HL-60/S4 treated with retinoic acid at 250 ng/mL for 4 days and 3 days (cell line): ENCODE results near the gene RAB7A.

Experiments
- in situ Hi-C: fragments of 300-500 bp; cut with MboI; formaldehyde crosslinking; loops from 2 replicates; pipeline ENCODE4 v1.7.0; 2022; ENCODE audit warnings: low sequenced_read_pairs

The RAB7A gene

DNA sequence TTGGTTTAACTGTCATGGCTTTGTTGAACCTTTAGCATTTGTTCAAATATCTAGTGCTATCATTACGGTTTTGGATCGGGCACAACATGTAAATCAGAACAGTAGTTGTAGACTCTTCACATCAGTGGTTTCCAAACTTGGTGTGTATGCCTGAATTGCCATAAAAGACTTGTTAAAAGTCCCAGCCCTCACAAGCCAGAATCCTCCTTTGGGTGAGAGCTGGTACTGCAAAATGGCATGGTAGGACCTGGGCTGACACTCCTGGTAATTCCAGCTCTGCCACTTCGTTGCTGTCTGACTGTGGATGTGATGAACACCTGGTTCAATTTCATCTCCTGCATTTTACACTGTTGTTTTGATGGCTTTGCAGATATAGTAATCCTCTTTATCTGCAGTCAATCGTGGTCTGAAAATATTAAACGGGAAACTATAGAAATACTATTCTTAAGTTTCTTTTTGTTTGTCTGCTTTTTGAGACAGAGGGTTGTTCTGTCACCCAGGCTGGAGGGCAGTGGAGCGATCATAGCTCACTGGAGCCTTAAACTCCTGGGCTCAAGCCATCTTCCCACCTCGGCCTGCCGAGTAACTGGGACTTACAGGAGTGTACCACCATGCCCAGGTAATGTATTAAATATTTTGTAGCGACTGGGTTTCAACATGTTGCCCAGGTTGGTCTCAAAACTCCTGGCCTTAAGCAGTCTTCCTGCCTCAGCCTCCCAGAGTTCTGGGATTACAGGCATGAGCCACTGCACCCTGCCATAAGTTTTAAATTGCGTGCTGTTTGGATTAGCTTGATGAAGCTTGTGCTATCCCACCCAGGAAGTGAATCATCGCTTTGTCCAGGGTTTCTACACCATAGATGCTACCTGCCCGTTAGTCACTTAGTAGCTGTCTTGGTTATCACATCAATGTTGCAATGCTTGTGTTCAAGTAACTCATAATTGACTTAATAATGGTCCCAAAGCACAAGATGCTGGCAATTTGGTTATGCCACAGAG, 61.6 kb downstream of the RAB7A start:
- in situ Hi-C loops, result no loop called here

DNA sequence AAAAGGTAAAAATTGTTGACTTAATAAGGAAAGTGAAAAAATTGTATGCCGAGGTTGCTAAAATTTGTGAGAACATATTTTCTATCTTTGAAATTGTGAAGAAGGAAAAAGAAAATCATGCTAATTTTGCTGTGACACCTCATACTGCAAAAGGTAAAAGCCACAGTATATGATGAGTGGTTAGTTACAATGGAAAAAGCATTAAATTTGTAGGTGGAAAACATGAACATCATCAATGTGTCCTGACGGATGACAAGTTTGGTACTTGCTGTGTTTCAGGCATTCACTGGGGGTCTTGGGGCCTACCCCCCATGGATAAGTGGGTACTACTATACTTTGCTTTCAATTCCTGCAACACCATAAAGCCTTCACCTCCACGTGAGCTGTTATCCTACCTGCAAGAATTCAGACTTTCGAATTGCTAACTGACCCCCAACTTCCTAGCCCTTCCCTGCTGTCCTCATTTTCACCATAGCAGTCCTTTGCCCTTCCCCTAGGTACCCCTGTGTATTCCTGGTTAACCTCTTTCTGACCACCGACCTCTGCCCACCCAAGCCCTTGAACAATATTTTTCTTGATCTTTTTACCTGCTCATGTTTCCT, 62.4 kb downstream of the RAB7A start:
- in situ Hi-C loops, result no loop called here

DNA sequence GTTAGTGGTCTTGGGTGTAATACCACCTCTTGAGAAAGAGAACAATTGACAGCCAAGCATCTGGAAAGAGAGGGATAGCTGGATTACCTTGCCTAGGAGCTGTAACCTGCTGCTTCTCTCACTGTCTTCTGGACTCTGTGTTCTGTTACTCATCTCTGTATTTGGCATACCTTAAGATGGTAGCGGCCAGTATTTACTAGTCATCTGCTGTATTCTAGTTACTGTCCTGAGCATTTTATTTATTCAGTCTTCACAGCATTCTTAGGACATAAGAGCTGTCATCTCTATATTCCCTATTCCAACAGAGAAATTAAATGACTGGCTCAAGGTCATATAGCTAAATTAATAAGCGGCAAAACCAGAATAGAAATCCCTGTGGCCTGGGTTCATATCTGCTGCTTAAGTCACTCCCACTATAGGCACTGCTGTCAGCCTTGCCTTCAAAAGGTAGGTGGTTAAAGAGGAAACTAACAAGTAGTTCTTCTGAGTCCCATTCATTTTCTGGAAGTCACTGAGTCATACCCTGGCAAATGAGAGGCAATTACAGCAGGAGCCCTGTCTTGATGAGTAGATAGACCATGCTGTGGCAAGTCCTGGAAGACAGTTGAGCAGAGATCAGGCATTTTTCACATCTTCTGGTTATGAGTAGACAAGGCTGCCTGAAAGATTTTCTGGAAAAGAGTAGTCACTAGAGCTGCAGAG, 68.2 kb downstream of the RAB7A start:
- in situ Hi-C loops, result no loop called here

DNA sequence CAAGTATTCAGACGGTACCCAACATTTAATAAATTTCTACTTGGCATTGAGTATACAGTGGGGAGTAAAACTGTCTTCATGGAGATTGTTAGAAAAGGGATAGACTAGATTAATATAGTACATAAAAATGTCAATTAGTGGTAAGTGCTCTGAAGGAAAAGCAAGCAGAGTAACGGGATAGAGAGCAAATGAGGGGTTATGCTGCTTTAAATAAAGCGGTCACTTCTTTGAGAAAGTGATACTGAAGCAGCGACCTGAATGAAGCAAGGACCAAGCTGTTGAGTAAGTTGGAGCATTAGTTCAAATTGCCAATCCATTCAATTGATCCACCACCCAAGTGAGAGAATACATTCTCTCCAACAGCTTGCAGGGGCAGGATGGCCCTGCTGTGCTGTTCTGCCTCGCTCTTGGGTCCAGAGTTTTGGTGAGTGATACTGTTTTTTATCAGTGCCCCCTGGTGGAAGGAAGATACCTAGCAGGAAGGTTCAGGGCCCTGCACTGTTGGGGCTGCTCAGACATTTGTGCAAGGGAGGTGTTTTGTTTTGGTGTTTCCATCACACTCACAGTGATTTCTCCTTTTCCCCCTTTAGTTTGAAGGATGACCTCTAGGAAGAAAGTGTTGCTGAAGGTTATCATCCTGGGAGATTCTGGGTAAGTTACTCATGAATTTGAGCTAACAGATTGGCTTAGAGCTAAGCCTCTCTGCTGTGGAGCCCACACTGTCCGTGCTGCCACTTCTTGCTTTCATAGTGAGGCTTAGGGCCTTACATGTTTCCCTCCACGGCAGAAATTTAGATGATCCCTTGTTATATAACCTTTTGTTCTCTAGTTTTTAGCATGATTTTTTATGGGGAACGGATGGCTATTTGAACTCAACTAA, 69.0 kb downstream of the RAB7A start:
- in situ Hi-C loops, result no loop called here

DNA sequence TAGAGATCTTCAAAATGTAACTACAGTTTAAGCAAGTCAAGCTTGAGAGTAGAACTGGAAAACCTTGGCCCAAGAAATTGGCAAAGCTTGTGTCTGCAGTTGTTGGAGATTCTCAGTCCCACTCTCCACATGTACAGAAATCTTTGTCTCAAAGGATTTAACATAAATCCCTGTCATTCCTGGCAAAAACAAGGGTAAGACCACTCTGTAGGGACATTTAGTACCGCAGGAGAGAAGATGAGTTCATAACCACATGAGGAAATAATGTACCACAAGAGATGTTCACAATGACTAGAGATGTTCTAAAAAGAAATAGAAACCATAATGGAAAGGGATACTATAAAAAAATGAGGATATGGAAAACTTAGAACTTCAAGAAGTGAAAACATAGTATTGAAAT, 73.7 kb downstream of the RAB7A start:
- in situ Hi-C loops, result no loop called here

DNA sequence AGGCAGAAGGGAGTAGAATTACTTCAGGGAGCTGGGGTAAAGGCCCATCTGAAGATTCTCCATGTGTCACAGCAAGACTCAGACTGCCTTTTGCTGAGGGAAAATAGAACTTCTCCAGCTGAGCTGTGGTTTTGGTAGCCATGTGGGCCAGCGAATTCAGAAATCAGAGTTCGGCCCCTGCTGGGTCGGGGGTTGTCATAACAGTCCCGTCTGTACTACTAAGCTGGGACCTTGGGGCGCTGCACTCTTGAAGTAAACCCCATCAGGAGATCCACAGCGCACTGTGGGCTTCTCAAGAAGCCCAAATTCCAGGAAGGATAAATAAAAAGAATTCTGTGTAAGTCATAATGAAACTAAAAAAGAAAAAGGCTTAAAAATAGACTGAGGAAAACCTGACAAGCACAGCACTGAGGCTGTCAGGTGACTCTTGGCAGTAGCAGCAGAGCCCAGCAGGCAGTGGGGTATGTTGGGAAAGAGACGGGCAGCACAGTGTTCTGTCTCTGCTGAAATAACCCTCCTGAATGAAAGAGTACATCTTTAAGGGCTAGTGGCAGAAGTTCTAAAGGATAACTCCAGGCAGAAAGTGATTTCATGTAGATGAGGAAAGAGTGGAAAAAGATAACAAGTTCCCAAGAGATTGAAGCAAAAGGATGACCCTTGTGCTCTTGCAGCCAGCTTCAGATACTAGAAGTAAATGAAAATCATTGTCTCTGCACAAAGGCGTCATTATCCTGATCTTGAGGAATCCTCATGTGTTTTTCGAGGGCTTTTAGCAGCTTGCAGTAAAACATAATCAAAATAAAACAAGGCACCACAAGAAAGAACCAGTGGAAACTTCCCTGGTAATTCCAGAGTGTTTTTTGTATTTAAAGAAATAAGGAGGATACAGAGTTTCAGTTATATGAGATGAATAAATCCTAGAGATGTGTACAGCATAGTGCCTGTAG, 74.5 kb downstream of the RAB7A start:
- in situ Hi-C loops, result no loop called here

DNA sequence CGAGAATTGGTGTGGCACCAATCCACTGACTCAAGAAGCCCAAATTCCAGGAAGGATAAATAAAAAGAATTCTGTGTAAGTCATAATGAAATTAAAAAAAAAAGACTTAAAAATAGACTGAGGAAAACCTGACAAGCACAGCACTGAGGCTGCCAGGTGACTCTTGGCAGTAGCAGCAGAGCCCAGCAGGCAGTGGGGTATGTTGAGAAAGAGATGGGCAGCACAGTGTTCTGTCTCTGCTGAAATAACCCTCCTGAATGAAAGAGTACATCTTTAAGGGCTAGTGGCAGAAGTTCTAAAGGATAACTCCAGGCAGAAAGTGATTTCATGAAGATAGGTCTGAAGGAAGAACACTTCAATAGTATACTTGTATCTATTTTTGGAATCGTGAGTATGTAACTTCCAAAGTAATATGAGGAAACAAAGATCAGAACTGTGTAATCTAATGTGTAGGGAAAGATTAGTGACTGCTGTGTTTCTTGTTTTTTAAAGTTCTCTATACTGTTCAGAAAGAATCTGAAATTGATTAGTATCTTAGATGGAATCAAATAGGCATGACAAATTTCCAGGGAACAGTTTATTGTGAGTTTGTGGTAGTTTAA, 75.9 kb downstream of the RAB7A start:
- in situ Hi-C loops, result no loop called here

DNA sequence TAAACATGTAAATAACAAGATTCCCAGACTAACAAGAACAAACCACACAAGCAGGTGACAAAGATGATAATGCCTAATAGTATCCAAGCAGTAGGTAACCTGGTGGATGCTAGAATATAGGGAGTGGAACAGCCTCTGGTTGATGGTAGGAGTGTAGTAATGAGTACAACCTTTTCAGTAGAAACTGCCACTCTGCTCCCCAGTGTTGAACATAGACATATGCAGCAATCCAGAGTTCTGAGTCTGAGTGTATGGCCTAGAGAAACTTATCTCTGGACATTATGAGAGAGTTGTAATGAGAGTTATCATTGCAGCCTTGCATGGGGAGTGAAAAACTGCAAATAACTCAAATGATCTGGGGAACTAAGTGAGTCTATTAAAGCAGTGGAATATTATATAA, 77.3 kb downstream of the RAB7A start:
- in situ Hi-C loops, result no loop called here

DNA sequence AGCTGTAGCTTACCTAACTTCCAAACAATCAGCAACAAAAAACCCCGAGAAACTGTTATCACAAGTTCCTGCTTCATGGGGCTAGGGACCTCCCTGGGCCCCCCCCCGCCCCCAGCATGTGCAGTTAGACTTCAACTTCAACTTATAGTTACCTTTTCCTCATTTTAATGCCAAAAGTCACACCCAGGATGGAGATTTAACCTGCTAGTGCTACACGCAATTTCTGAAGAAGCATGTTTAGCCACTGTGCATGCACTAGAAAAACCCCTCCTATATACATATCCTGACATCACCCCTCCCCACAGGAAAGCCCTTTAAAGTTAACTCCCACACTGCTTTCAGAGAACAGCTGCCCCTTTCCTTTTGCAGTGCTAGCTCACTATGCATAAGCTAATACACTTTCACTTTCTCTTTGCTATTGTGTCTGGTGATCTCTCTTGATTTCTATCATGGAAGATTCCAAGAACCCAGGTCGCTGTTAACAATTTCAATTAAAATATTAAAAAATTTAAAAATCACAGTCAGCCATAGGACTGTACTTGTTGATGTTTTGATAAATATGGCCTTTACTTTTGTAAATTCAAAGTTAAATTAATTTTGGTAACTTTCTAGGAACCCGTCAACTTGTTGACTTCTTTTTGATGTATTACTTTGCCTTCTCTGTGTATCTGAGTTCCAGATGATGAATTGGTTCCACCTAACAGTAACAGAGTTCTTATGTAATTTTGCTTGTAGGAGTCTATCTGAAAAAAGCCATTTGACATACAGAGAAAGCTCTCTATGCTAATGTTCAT, 78.2 kb downstream of the RAB7A start:
- in situ Hi-C loops, result no loop called here

DNA sequence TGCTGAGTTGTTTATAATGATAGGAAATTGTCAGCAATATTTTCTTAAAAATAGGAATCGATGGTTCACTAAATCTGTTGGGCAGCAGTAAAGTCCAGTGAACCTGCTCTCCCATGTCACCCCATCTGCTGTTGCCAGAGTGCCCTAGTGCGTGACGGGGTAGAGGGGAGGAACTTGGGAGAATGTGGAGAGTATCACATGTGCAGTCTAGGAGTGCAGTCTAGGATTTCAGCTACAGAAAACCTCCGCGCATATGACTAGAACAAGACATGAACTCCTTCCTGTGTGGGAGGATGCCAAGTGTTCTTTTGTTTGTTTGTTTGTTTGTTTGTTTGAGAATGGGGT, 78.8 kb downstream of the RAB7A start:
- in situ Hi-C loops, result no loop called here

DNA sequence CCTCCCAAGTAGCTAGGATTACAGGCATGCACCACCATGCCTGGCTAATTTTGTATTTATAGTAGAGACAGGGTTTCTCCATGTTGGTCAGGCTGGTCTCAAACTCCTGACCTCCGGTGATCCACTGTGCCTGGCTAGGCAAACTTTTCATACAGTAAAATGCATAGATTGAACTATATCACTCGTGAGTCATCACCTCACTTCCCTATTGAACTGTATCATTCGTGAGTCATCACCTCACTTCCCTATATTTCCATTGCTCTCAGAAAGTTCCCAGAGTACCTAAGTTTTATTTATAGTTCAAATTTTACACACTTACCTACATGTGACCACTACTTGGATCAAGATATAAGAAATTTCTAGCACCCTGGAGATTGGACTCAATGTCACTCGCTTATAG, 79.8 kb downstream of the RAB7A start:
- in situ Hi-C loops, result no loop called here

DNA sequence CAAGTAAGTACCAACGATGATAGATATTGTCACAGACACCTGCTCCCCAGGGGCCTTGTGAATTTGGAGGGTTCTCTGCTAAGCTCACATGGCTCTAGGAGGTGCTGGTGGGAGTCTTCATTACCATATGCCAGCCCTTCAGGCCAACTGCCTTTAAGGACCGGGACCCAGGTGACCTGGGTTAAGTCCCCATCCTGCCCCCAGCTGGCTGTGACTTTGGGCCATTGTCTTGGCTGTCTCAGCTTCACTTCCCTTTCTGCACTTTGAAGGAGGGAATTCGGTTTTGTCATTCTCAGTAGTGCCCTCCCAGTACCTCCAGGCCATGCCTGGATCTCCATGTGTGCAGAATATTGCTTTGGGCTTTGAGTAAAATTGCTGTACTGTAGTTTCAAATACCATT, 80.6 kb downstream of the RAB7A start:
- in situ Hi-C loops, result no loop called here

DNA sequence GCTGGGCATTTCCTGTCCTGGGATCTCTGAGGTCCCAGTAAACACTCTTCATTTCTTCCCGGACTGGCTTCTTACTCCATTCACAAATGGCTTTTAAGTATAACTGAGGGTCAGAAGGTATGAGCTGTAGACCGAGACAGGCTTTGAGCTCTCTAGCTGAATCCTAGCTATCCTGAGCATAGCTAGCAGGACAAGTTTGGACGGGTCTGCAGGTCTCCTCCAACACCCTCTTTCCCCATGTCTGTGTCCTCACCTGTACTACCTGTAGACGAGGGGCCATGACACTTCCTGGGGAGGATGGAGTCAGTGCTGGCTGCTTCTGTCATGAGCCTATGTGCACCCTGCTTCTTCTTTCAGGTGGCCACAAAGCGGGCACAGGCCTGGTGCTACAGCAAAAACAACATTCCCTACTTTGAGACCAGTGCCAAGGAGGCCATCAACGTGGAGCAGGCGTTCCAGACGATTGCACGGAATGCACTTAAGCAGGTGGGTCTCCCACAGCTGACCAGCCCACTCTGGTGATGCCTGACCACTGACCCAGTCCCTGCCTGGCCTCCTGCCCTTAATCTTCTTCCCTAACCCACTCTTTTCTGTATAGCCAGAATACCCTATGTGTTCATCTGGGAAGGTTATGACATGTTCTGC, 81.3 kb downstream of the RAB7A start:
- in situ Hi-C loops, result no loop called here

DNA sequence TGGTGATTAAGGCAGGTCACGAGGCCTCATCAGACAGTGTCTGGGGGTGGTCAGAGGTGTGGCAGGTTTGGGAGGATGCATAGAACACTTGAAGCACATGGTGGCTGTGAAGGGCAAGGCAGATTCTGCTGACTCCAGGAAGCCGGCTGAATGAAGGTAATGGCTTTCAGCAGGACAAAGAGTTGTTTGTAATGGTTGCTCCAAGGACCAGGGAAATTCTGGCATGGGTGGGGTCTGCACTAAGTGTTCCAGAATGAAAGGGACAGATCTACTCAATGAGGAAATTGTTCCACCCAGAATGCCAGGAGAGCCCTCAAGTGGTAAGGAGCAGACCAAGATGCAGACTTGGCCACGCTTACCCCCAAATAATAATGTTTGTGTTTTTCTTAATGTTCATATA, 82.7 kb downstream of the RAB7A start:
- in situ Hi-C loops, result no loop called here

DNA sequence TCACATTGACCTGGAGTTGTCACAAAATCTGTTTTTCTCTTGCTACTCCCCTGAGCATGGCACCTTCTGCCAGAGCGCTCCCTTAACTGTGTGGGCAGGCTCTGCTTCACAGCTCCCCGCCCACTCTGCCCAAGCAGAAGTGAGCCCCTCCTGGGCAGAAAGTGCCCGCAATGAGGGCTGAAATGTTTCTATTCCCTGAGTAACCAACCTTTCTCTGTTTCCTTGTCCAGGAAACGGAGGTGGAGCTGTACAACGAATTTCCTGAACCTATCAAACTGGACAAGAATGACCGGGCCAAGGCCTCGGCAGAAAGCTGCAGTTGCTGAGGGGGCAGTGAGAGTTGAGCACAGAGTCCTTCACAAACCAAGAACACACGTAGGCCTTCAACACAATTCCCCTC, 87.1 kb downstream of the RAB7A start:
- in situ Hi-C loops, result no loop called here

DNA sequence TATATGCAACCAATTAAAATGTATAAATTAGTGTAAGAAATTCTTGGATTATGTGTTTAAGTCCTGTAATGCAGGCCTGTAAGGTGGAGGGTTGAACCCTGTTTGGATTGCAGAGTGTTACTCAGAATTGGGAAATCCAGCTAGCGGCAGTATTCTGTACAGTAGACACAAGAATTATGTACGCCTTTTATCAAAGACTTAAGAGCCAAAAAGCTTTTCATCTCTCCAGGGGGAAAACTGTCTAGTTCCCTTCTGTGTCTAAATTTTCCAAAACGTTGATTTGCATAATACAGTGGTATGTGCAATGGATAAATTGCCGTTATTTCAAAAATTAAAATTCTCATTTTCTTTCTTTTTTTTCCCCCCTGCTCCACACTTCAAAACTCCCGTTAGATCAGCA, 88.1 kb downstream of the RAB7A start:
- in situ Hi-C loops, result no loop called here

DNA sequence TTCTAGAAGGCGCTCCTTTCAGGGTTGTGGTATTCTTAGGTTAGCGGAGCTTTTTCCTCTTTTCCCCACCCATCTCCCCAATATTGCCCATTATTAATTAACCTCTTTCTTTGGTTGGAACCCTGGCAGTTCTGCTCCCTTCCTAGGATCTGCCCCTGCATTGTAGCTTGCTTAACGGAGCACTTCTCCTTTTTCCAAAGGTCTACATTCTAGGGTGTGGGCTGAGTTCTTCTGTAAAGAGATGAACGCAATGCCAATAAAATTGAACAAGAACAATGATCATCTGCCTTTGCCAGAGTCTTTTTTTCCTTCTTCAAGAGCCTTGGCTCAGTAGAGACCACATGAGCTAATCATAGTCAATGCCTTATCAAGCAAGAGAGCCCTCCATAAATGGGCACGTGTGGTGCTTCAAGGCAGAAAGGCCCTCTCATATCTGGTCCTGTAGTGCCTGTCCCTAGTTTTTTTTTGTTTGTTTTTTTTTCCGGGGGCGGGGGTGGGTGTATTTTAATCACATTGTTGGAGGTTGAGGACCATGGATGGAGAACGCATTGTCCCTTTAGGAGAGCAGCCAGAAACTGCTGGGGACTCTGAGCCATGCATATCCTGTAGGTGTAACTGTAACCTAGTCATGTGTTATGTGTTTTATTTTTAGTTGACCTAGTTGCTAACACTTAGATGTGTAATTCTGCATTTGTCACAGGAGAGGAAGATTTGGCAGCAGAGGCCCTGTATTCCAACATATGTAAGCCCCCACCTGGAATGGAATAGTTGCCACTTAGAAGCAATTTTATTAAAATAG, 88.7 kb downstream of the RAB7A start:
- in situ Hi-C loops, result no loop called here
